GM12878 (cell line): ENCODE results near the gene NPB. TPM values are rescaled to one million over a fixed set of nuclear protein-coding genes. Genes with fewer than 3 reads are reported as not detected.

Experiments used
- ATAC-seq: fragments of 200-7000 bp; cut with Tn5 transposase; 3 replicates; pipeline ENCODE4 v1.9.1; 2020; ENCODE audit warnings: mild to moderate bottlenecking, moderate library complexity
- BruUV-seq: library from RNA; stranded (reverse); fragments of 400-500 nt; replicated peaks from 2 replicates; lab custom pipeline; 2021; lab: Mats Ljungman, UMichigan
- CTCF ChIA-PET: fragments of 300-600 bp; sonication (Branson Sonifier 250); formaldehyde crosslinking; extraction: SDS; loops from one replicate; lab custom pipeline; 2021; ENCODE audit warnings: inconsistent platforms; lab: Yijun Ruan, JAX
- POLR2A ChIA-PET: fragments of 350-600 bp; formaldehyde crosslinking; extraction: SDS; loops from one replicate; lab custom pipeline; 2021; ENCODE audit warnings: inconsistent platforms; lab: Charles Lee
- RAD21 ChIA-PET: fragments of 300-600 bp; sonication (Branson Sonifier 250); formaldehyde crosslinking; loops from one replicate; lab custom pipeline; 2023; ENCODE audit warnings: antibody characterized with exemption; ENCODE audit not compliant: unreplicated experiment; lab: Charles Lee
- SMC1A ChIA-PET: fragments of 300-600 bp; sonication (Branson Sonifier 250); formaldehyde crosslinking; loops from one replicate; lab custom pipeline; 2023; ENCODE audit not compliant: unreplicated experiment, uncharacterized antibody; lab: Charles Lee
- DNase-seq: peaks from one replicate; pipeline ENCODE4 v3.0.0-alpha.2; 2011; ENCODE audit warnings: low read depth, low spot score
- FAIRE-seq: peaks from 3 replicates; lab custom pipeline; 2011; peaks lifted over from hg19 to GRCh38; lab: Jason Lieb, UNC
- H2AFZ ChIP-seq: 2 replicates; pipeline ENCODE4 v1.6.0; 2011; ENCODE audit warnings: low read depth, low read length, control low read depth; ENCODE audit not compliant: control insufficient read depth
- H3K27ac ChIP-seq: 2 replicates; pipeline ENCODE4 v1.5.1; 2011; ENCODE audit warnings: control low read depth; ENCODE audit not compliant: control insufficient read depth, insufficient read depth
- H3K27me3 ChIP-seq, 2 experiments: replicated peaks in 1 of 2; 2 replicates each; pipeline versions ENCODE4 v1.6.0 to v1.6.1; 2011; ENCODE audit warnings: low read length in 1 of 2; ENCODE audit not compliant: control insufficient read depth in 2 of 2, insufficient read depth in 2 of 2
- H3K36me3 ChIP-seq, 2 experiments: 2 replicates each; pipeline ENCODE4 v1.5.1; 2011; ENCODE audit warnings: low read length in 1 of 2; ENCODE audit not compliant: control insufficient read depth in 2 of 2, insufficient read depth in 2 of 2
- H3K4me1 ChIP-seq: 2 replicates; pipeline ENCODE4 v1.6.1; 2011; ENCODE audit warnings: mild to moderate bottlenecking, low read length, moderate library complexity, mixed read lengths; ENCODE audit not compliant: control insufficient read depth, insufficient read depth
- H3K4me2 ChIP-seq: 2 replicates; pipeline ENCODE4 v1.6.0; 2011; ENCODE audit warnings: control low read depth; ENCODE audit not compliant: control insufficient read depth, insufficient read depth
- H3K4me3 ChIP-seq: fragments of 200-600 bp; sonication (generic); 2 replicates; pipeline ENCODE4 v1.5.1; 2016
- H3K79me2 ChIP-seq: 2 replicates; pipeline ENCODE4 v1.6.0; 2011; ENCODE audit warnings: low read length; ENCODE audit not compliant: control insufficient read depth, insufficient read depth
- H3K9ac ChIP-seq: 2 replicates; pipeline ENCODE4 v1.8.0; 2011; ENCODE audit warnings: low read length, control low read depth, mixed read lengths; ENCODE audit not compliant: control insufficient read depth, insufficient read depth
- H3K9me3 ChIP-seq: replicated peaks from 3 replicates; pipeline ENCODE4 v1.5.1; 2011; ENCODE audit warnings: mild to moderate bottlenecking, low read length; ENCODE audit not compliant: control insufficient read depth, insufficient read depth
- H4K20me1 ChIP-seq: 2 replicates; pipeline ENCODE4 v1.6.0; 2011; ENCODE audit not compliant: control insufficient read depth, insufficient read depth
- CHD1 ChIP-seq: IDR thresholded peaks from 2 replicates; pipeline ENCODE4 v1.6.1; 2012; ENCODE audit warnings: low read depth, low read length, improper control_type of control experiment
- CREM ChIP-seq: IDR thresholded peaks from 2 replicates; pipeline ENCODE4 v1.6.1; 2014; ENCODE audit warnings: antibody characterized with exemption, low read depth
- ETV6 ChIP-seq, 2 experiments: fragments of 450-650 bp in 1 of 2; IDR thresholded peaks in 1 of 2; conservative IDR thresholded peaks in 1 of 2; 2 replicates each; pipeline ENCODE4 v1.6.1; 2014; ENCODE audit warnings: antibody characterized with exemption in 1 of 2, borderline replicate concordance in 1 of 2, low read depth in 1 of 2, mild to moderate bottlenecking in 1 of 2, moderate library complexity in 1 of 2
- HCFC1 ChIP-seq: fragments of 150-350 bp; IDR thresholded peaks from 2 replicates; pipeline ENCODE4 v1.6.1; 2014; ENCODE audit warnings: low read length
- HSF1 ChIP-seq: fragments of 150-350 bp; IDR thresholded peaks from 2 replicates; pipeline ENCODE4 v1.6.1; 2014; ENCODE audit warnings: mild to moderate bottlenecking, low read depth, low read length
- IKZF2 ChIP-seq, 2 experiments: fragments of 450-650 bp; IDR thresholded peaks; 2 replicates each; pipeline ENCODE4 v1.6.1; 2017; ENCODE audit warnings: mild to moderate bottlenecking in 2 of 2, moderate library complexity in 2 of 2
- RAD21 ChIP-seq: IDR thresholded peaks from 2 replicates; pipeline ENCODE4 v1.6.1; 2011; ENCODE audit warnings: mild to moderate bottlenecking, low read depth, low read length, moderate library complexity; ENCODE audit not compliant: insufficient read depth
- RB1 ChIP-seq: fragments of 450-650 bp; formaldehyde crosslinking; IDR thresholded peaks from 2 replicates; pipeline ENCODE4 v1.6.1; 2017; ENCODE audit warnings: mild to moderate bottlenecking, borderline replicate concordance
- RCOR1 ChIP-seq: conservative IDR thresholded peaks from 2 replicates; pipeline ENCODE4 v1.6.1; 2012; ENCODE audit warnings: low read depth, low read length, improper control_type of control experiment
- ZBTB4 ChIP-seq: fragments of 450-650 bp; formaldehyde crosslinking; IDR thresholded peaks from 2 replicates; pipeline ENCODE4 v1.4.0; 2022; ENCODE audit warnings: mild to moderate bottlenecking, moderate library complexity
- ZSCAN29 ChIP-seq: fragments of 450-650 bp; IDR thresholded peaks from 2 replicates; pipeline ENCODE4 v1.6.1; 2017; ENCODE audit warnings: mild to moderate bottlenecking, moderate library complexity
- WGBS: methylation state at CpG from one replicate; pipeline ENCODE4 v1.1.6; 2016; ENCODE audit warnings: low lambda C conversion rate; ENCODE audit not compliant: insufficient replicate concordance, insufficient coverage; ENCODE audit errors: missing lambda C conversion rate; 5-methylcytosine and 5-hydroxymethylcytosine counted together
- in situ Hi-C: fragments of 300-500 bp; cut with MboI; formaldehyde crosslinking; loops from 9 replicates; pipeline ENCODE4 v1.14.3; 2018; ENCODE audit warnings: mixed read lengths
- intact Hi-C: fragments of 100-400 bp; cut with micrococcal nuclease; formaldehyde crosslinking; loops from one replicate; pipeline ENCODE4 v1.14.2; 2022; ENCODE audit not compliant: unreplicated experiment
- polyA plus RNA-seq, 11 experiments: library from polyadenylated mRNA; depleted of rRNA in 4 of 11; unstranded in 6 of 11; stranded (reverse) in 5 of 11; fragments of >200 nt; fragmentation: Nextera tagmentation in 4 of 11; fragmentation: Illumina TruSeq in 1 of 11; extraction: Ambion mirVana in 4 of 11; extraction: Trizol in 1 of 11; gene quantifications; 1 replicate in 1 of 11; 2 replicates in 10 of 11; pipeline versions ENCODE4 v1.2.1 to v1.2.3, GENCODE V29; 2011 to 2016; ENCODE audit warnings: inconsistent platforms in 2 of 11, missing spikeins in 2 of 11, low read depth in 1 of 11
- total RNA-seq, 4 experiments: library from RNA; depleted of rRNA in 3 of 4; stranded (reverse); fragments of >200 nt in 3 of 4; fragmentation: Illumina TruSeq in 1 of 4; extraction: Trizol in 1 of 4; gene quantifications; 2 replicates each; pipeline versions ENCODE4 v1.2.1 to v1.2.3, GENCODE V29; 2013 to 2021
- TF ChIP-seq, protein P1 (sequence below): fragments of 450-650 bp; IDR thresholded peaks from 2 replicates; pipeline ENCODE4 v1.6.1; 2016; ENCODE audit warnings: mild to moderate bottlenecking, moderate library complexity, borderline replicate concordance
- TF ChIP-seq, protein P2 (sequence below): IDR thresholded peaks from 2 replicates; pipeline ENCODE4 v1.6.1; 2011; ENCODE audit warnings: mild to moderate bottlenecking, low read depth, low read length, moderate library complexity; ENCODE audit not compliant: insufficient replicate concordance
- TF ChIP-seq, protein P3 (sequence below): IDR thresholded peaks from 2 replicates; pipeline ENCODE4 v1.6.1; 2011; ENCODE audit warnings: low read depth, mild to moderate bottlenecking, low read length, moderate library complexity, borderline replicate concordance; ENCODE audit errors: extremely low read depth

The NPB gene
- total and polyA plus RNA-seq, 10 of the 15 experiments (the other 5 are each of a cell fraction or from before 2014, with no cell fraction given), result 0.03 to 0.40 (median 0.15) TPM; not detected in 2

- Histone ChIP-seq H3K27ac (no peak overlapping the region), H3K4me3 (no peak overlapping the region), H2AFZ (no peak overlapping the region), H3K4me2 (no peak overlapping the region), H3K9me3 (no peaks in the 10 kb centered on the region), H3K36me3 (no peaks in the 10 kb centered on the region), H3K4me1 (no peaks in the 10 kb centered on the region), H3K79me2 (no peaks in the 10 kb centered on the region), H4K20me1 (no peaks in the 10 kb centered on the region), H3K9ac (no peak overlapping the region), H3K27me3 (no peaks in the 10 kb centered on the region)
- TF ChIP-seq RAD21 (no peak), ZBTB4 (no peak), HCFC1 (no peak), CHD1 (no peak), IKZF2 (IDR thresholded peaks at IDR 0.05) (no peak), ETV6 (conservative IDR thresholded peaks at IDR 0.05 in 1 of 2, IDR thresholded peaks at IDR 0.05 in 1 of 2; ENCODE audit: borderline replicate concordance in 1 of 2, low read depth in 1 of 2) (no peak), ZSCAN29 (no peak), RCOR1 (no peak), CREM (no peak), RB1 (no peak), HSF1 (no peak)
- TF ChIP-seq, protein P1, sequence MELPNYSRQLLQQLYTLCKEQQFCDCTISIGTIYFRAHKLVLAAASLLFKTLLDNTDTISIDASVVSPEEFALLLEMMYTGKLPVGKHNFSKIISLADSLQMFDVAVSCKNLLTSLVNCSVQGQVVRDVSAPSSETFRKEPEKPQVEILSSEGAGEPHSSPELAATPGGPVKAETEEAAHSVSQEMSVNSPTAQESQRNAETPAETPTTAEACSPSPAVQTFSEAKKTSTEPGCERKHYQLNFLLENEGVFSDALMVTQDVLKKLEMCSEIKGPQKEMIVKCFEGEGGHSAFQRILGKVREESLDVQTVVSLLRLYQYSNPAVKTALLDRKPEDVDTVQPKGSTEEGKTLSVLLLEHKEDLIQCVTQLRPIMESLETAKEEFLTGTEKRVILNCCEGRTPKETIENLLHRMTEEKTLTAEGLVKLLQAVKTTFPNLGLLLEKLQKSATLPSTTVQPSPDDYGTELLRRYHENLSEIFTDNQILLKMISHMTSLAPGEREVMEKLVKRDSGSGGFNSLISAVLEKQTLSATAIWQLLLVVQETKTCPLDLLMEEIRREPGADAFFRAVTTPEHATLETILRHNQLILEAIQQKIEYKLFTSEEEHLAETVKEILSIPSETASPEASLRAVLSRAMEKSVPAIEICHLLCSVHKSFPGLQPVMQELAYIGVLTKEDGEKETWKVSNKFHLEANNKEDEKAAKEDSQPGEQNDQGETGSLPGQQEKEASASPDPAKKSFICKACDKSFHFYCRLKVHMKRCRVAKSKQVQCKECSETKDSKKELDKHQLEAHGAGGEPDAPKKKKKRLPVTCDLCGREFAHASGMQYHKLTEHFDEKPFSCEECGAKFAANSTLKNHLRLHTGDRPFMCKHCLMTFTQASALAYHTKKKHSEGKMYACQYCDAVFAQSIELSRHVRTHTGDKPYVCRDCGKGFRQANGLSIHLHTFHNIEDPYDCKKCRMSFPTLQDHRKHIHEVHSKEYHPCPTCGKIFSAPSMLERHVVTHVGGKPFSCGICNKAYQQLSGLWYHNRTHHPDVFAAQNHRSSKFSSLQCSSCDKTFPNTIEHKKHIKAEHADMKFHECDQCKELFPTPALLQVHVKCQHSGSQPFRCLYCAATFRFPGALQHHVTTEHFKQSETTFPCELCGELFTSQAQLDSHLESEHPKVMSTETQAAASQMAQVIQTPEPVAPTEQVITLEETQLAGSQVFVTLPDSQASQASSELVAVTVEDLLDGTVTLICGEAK, result no peak
- TF ChIP-seq, protein P2, sequence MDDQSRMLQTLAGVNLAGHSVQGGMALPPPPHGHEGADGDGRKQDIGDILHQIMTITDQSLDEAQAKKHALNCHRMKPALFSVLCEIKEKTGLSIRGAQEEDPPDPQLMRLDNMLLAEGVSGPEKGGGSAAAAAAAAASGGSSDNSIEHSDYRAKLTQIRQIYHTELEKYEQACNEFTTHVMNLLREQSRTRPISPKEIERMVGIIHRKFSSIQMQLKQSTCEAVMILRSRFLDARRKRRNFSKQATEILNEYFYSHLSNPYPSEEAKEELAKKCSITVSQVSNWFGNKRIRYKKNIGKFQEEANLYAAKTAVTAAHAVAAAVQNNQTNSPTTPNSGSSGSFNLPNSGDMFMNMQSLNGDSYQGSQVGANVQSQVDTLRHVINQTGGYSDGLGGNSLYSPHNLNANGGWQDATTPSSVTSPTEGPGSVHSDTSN, result no peak
- TF ChIP-seq, protein P3, sequence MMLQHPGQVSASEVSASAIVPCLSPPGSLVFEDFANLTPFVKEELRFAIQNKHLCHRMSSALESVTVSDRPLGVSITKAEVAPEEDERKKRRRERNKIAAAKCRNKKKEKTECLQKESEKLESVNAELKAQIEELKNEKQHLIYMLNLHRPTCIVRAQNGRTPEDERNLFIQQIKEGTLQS, result no peak
- WGBS, result 53% methylated on average over 8 of the region's 12 CpGs
- no TSS peak for BruUV-seq
- ChIA-PET CTCF (interaction anchor here (0.7 kb wide), 1 partner anchor 85 kb away, joined by 7 read pairs; no protein-coding TSS in a partner anchor), POLR2A (no interaction called here), RAD21 (no interaction called here), SMC1A (no interaction called here)
- FAIRE-seq (no peak), ATAC-seq (no peak), DNase-seq (no peak)
- intact Hi-C loops, result no loop called here
- in situ Hi-C loops, result no loop called here
These were observed 40.1 kb downstream of the NPB start for GRCh38 chr17:81942167-81942553.
